GM08714 (cell line): ENCODE measurements around the gene PPP2R5E.
"Not testable (repeated sequence)": the region's sequence is repeated elsewhere in the genome, so short reads cannot be mapped to it uniquely, and the experiment has no call there.

ENCODE experiments used
- H3K4me3 ChIP-seq: fragments of 200-500 bp; sonication (Bioruptor generic); 2 replicates; pipeline ENCODE4 v1.5.1; 2014; ENCODE audit warnings: mild to moderate bottlenecking, low read length, inconsistent platforms
- ZNF274 ChIP-seq: IDR thresholded peaks from 2 replicates; pipeline ENCODE4 v1.6.1; 2012; ENCODE audit warnings: mild to moderate bottlenecking, low read depth, low read length

Gene PPP2R5E

GRCh38 chr14:63543000-63543825 is at the start of gene PPP2R5E:
Gene PPP2R5E, minus strand, starts transcription at chr14:63543377. Its CDS starts 3,692 bp downstream, at chr14:63539685.
- peak within 1 kb of the TSS; percentile 75 for H3K4me3 ChIP-seq
- no peak for TF ChIP-seq ZNF274

DNA sequence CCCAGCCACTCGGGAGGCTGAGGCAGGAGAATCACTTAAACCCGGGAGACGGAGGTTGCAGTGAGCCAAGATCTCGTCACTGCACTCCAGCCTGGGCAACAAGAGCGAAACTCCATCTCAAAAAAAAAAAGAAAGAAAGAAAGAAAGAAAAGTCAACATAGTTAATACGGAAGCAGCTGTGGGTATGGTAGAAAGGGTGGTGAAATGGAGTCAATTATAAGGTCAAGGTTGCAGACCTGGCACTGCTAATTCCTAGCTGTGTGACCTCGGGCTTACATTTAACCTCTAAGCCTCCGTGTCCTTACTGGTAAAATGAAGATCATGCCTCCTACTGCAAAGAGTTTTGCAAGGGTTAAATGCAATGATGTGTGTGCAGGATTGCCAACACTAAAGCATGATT is 39.9 kb upstream of the PPP2R5E start:
- not testable (repeated sequence) for H3K4me3 ChIP-seq

DNA sequence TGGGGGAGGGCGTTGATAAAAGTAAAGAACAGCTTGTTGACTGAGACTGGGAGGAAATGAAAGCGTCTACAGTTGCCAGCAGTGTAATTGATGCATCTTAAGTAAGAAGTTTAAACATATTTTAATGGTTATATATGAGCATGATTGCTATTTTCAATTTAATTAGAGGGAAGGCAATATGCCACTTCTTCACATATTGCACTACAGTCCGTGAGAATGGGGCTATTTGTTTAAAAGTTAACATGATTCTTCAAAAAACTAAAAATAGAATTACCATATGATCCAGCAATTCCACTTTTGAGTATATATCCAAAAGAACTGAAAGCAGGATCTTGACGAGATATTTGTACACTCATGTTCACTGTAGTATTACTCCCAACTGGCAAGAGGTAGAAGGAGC is 38.3 kb upstream of the PPP2R5E start:
- no peak for TF ChIP-seq ZNF274

DNA sequence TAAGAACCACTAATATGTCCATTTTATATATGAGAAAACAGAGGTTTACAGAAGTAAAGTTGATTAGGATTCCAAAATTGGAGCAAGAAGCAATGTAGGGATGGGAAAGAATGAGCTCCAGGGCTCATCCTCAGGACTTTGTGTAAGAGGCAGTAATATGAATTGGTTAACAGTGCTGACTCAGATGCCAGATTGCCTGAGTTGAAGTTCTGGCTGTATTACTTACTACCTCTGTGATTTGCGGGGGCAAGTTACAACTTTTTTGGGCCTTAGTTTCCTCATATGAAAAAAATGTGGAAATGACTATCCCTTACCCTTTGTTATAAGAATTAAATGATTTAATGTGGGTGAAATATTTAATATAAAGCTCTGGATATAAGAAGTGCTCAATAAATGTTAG is 35.1 kb upstream of the PPP2R5E start:
- H3K4me3 ChIP-seq, result no peak overlapping the region
- no peak for TF ChIP-seq ZNF274

More for the DNA sequence above, 38.3 kb upstream of the PPP2R5E start:
- no peak overlapping the region for H3K4me3 ChIP-seq

DNA sequence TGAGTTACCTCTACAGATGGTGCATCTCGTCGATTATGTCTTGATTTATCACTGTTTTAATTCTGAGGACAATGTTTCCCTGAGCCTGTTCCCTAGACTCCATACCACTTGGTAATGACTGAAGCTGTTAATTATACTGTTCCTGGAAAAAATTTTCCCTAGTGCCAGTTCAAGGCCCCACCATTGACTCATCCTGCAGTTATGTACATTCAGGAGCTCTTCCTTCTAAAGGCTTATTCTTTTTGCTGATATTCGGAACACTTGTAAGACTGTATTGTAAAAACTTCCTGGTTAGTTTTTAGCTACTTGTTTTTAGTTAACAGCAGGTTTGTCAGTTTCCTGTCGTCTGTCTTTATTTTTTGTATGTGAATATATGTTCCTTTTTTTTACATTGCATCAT is 30.4 kb upstream of the PPP2R5E start:
- no peak overlapping the region for H3K4me3 ChIP-seq
- no peak for TF ChIP-seq ZNF274

- no peak for TF ChIP-seq ZNF274
- no peak overlapping the region for H3K4me3 ChIP-seq
Measured at GRCh38 chr14:63565448-63565847, 22.3 kb upstream of the PPP2R5E start.

DNA sequence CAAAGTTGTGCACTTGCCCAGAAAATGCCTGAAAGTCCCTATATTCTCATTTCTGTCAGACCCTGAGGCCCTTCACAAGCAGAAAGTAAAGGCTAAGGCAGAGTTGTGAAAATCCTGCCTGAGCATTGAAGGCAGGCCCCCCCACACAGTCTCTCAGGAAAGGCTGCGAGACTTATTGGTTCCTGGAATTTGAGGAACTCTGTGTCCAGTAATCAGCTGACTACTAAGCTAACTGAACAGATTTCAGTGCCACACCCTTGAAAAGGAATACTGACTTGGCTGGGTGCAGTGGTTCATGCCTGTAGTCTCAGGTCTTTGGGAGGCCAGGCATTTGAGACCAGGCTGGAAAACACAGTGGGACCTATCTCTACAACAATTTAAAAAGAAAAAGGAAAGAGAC is 21.1 kb upstream of the PPP2R5E start:
- H3K4me3 ChIP-seq, result no peak overlapping the region
- no peak for TF ChIP-seq ZNF274

GRCh38 chr14:63563370-63564026 is 20.3 kb upstream of the PPP2R5E start:
- H3K4me3 ChIP-seq, result no peak overlapping the region
- no peak for TF ChIP-seq ZNF274

GRCh38 chr14:63562405-63562804 is 19.2 kb upstream of the PPP2R5E start:
- TF ChIP-seq ZNF274, result no peak
- H3K4me3 ChIP-seq, result no peak overlapping the region

GRCh38 chr14:63555572-63555971 is 12.4 kb upstream of the PPP2R5E start:
- no peak overlapping the region for H3K4me3 ChIP-seq
- no peak for TF ChIP-seq ZNF274

GRCh38 chr14:63551332-63551731 is 8.2 kb upstream of the PPP2R5E start:
- no peak overlapping the region for H3K4me3 ChIP-seq
- no peak for TF ChIP-seq ZNF274

- no peak overlapping the region for H3K4me3 ChIP-seq
- no peak for TF ChIP-seq ZNF274
Measured at GRCh38 chr14:63547798-63548335, 4.7 kb upstream of the PPP2R5E start.

DNA sequence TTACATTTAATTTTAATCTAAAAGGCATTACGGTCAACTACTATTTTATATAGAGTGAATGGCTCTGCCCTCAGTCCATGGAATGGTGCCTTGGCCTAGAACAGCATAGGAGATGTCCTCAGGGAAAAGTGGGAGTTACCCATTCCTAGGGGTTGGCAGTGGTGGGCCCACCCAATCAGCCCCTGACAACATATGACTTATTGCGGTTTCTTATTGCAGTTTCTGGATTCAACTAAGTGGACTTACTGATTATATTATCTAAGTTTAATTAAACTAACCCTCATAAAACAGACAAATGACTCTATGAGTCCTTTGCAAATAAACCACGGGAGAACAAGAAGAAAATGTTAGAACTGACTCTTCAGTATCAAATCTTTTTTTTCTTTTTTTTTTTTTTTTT is 2.3 kb upstream of the PPP2R5E start:
- no peak overlapping the region for H3K4me3 ChIP-seq
- no peak for TF ChIP-seq ZNF274

DNA sequence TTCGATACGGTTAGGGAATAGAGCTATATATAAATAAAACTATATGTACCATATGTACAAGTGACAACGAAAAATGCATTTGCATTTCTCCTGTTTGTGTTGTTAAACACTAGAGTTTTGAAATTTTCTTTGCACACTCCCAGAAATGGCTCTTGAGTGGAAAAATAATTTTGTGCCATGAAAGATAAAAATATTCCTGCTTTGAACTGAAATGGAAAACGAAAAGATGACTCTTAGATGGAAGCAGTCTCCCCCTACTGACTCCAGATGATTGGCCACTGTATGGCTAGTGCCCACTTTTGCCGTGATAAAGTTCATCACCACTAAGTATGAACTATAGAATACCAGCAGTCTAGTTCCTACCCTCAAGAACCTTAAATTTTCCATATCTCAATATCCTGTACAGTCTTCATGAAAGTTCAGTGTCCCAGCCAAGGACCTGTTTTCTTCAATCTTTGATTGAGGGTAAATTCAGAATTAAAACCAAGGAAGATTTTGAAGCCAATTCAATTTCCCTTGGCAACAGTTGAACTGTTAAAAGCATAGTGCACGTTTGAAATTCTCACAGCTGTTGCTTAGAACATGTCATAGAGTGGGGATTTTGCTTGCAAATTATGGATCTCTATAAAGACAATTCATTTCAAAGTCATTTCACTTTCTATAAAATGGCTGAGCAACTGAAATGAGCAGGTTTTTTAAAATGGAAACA is 1.6 kb upstream of the PPP2R5E start:
- TF ChIP-seq ZNF274, result no peak
- no peak overlapping the region; the same call in 1 of the 2 replicates for H3K4me3 ChIP-seq
